NCI-H524 treated with DMSO at 0.1 percent for 48 hours (cell line): ENCODE results near the gene PKIG.
A peak's percentile ranks its signal among the peaks of the same experiment; 100 is the strongest.
"Not testable (repeated sequence)": the region's sequence is repeated elsewhere in the genome, so short reads cannot be mapped to it uniquely, and the experiment has no call there.

Experiments
- DNase-seq: peaks from one replicate; lab custom pipeline; 2025; lab: John Stamatoyannopoulos, UW

PKIG gene

GRCh38 chr20:44572551-44573500 is 9.6 kb upstream of the PKIG start:
- no peak for DNase-seq

GRCh38 chr20:44573501-44573869 is 8.9 kb upstream of the PKIG start:
- DNase-seq: no peak

- no peak for DNase-seq
Measured at GRCh38 chr20:44574372-44574771, 8.0 kb upstream of the PKIG start.

- no peak for DNase-seq
Measured at GRCh38 chr20:44576297-44576696, 6.1 kb upstream of the PKIG start.

- peak; percentile 32 for DNase-seq
Measured at GRCh38 chr20:44579313-44580081, 2.9 kb upstream of the PKIG start.

- no peak for DNase-seq
Measured at GRCh38 chr20:44580581-44581268, 1.7 kb upstream of the PKIG start.

GRCh38 chr20:44581515-44581914 is 864 bp upstream of the PKIG start:
- no peak for DNase-seq

GRCh38 chr20:44583157-44583556 is 778 bp downstream of the PKIG start:
- DNase-seq: no peak

- no peak for DNase-seq
Measured at GRCh38 chr20:44584162-44584561, 1.8 kb downstream of the PKIG start.

- DNase-seq: no peak
Measured at GRCh38 chr20:44585057-44585963, 2.9 kb downstream of the PKIG start.

- DNase-seq: no peak
Measured at GRCh38 chr20:44586289-44586911, 4.0 kb downstream of the PKIG start.

- DNase-seq: no peak
Measured at GRCh38 chr20:44587035-44587980, 4.9 kb downstream of the PKIG start.

GRCh38 chr20:44588321-44588720 is 5.9 kb downstream of the PKIG start:
- DNase-seq: not testable (repeated sequence)

- no peak for DNase-seq
Measured at GRCh38 chr20:44589537-44589936, 7.2 kb downstream of the PKIG start.

- DNase-seq: no peak
Measured at GRCh38 chr20:44590980-44591778, 8.8 kb downstream of the PKIG start.

- no peak for DNase-seq
Measured at GRCh38 chr20:44592366-44592765, 10.0 kb downstream of the PKIG start.

- DNase-seq: no peak
Measured at GRCh38 chr20:44593751-44594150, 11.4 kb downstream of the PKIG start.

- no peak for DNase-seq
Measured at GRCh38 chr20:44594730-44595129, 12.4 kb downstream of the PKIG start.

GRCh38 chr20:44596010-44596409 is 13.6 kb downstream of the PKIG start:
- DNase-seq: no peak
